GM12864 (cell line): Measurements from ENCODE around the gene UBE2V1.
"Not testable (repeated sequence)": the region's sequence is repeated elsewhere in the genome, so short reads cannot be mapped to it uniquely, and the experiment has no call there.

Experiments
- DNase-seq: peaks from one replicate; pipeline ENCODE4 v3.0.0-alpha.2; 2011; ENCODE audit warnings: low read depth
- H3K4me3 ChIP-seq: 2 replicates; pipeline ENCODE4 v1.5.1; 2011; ENCODE audit warnings: mild to moderate bottlenecking, low read depth, low read length, control low read depth
- CTCF ChIP-seq: IDR thresholded peaks from 2 replicates; pipeline ENCODE4 v1.5.1; 2011; ENCODE audit warnings: low read depth, mild to moderate bottlenecking, moderate library complexity, low read length, control low read depth, inconsistent platforms; ENCODE audit errors: missing control alignments

The UBE2V1 gene

GRCh38 chr20:50068041-50068651 lies 44.8 kb downstream of the UBE2V1 start:
- no peak for DNase-seq
- no peak overlapping the region for H3K4me3 ChIP-seq
- TF ChIP-seq CTCF = no peak

GRCh38 chr20:50067461-50067860 lies 45.5 kb downstream of the UBE2V1 start:
- no peak overlapping the region for H3K4me3 ChIP-seq
- no peak for TF ChIP-seq CTCF
- DNase-seq = no peak

DNA sequence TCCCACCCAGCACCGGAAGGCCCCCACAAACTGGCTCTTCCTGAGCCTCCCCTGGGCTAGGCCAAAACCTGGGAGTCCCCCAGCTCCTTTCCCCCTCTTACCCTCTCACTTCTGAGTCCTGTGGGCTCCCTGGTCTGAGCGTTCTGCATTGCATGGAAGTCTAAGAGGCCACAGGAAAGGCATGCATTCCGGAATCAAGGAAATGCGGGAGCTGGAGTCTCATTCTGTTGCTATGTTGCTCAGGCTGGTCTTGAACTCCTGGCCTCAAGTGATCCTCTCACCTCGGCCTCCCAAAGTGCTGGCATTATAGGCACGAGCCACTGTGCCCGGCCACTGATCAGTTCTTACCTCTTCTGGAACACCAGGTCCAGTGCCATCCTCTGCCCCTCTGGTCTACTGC lies 45.9 kb downstream of the UBE2V1 start:
- no peak for DNase-seq
- TF ChIP-seq CTCF = no peak
- no peak overlapping the region for H3K4me3 ChIP-seq

DNA sequence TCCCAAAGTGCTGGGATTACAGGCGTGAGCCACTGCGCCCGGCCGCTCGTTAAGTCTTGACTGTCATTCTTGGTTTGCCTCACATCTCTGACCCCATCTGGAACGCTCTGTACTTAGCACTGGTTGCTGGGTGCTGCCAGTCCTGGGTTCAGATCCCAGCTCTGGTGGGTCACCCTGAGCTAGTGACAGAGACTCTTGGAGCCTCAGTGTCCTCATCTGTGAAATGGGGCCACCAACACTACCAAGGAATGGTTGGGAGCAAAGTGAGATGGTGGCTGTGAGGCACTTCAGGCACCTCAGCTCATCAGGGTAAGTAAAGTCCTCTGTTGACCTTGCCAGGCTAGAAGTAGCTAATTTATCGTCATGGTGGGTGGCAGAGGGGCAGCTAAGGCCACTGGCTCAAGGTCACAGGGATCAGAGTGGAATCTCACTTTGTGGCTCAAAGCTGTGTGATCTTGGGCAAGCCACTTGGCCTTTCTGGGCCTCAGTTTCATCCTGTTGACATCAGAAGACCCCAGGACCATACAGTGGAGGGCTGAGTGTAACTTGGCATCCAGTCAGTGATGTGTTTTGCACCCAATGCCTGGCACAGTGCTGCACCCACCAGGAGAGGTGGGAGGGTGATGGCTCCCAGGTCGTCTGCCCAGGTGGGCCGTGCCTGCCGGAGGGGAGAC lies 46.7 kb downstream of the UBE2V1 start:
- no peak for TF ChIP-seq CTCF
- no peak for DNase-seq
- no peak overlapping the region for H3K4me3 ChIP-seq

- no peak for TF ChIP-seq CTCF
- DNase-seq = no peak
- no peak overlapping the region for H3K4me3 ChIP-seq
Measured at GRCh38 chr20:50065325-50065615, 47.7 kb downstream of the UBE2V1 start.

DNA sequence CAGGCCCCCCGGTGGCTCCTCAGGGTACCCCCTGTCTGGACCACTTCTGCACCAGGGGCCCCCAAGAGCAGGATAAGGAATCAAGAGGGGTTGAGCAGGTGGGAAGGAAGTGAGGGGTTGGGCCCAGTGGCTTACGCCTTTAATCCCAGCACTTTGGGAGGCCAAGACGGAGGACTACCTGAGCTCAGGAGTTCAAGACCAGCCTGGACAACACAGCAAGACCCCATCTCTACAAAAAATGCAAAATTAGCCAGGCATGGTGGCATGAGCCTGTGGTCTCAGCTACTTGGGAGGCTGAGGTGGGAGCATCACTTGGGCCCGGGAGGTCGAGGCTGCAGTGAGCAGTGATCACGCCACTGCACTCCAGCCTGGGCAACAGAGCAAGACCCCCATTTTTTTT lies 49.2 kb downstream of the UBE2V1 start:
- not testable (repeated sequence) for DNase-seq, H3K4me3 ChIP-seq

- no peak for TF ChIP-seq CTCF
- H3K4me3 ChIP-seq = no peak overlapping the region
- no peak for DNase-seq
Measured at GRCh38 chr20:50062006-50062838, 50.7 kb downstream of the UBE2V1 start.
